Coronary artery (tissue), 2 donors: ENCODE measurements around the gene SP140.
"Not testable (repeated sequence)": the region's sequence is repeated elsewhere in the genome, so short reads cannot be mapped to it uniquely, and the experiment has no call there.

ENCODE experiments used
- DNase-seq: peaks from one replicate; pipeline ENCODE4 v3.0.0-alpha.2; 2017; ENCODE audit warnings: low spot score
- H3K27ac ChIP-seq, 2 donors: fragments of 200-600 bp; sonication (generic); one replicate each; pipeline ENCODE4 v1.5.1; 2016 to 2019
- H3K4me3 ChIP-seq: fragments of 200-600 bp; sonication (generic); 2 replicates; pipeline ENCODE4 v1.5.1; 2016; ENCODE audit warnings: mild to moderate bottlenecking, moderate library complexity
- TF ChIP-seq, protein P1 (sequence below): fragments of 200-600 bp; sonication (generic); IDR thresholded peaks from one replicate; pipeline ENCODE4 v1.5.1; 2019; ENCODE audit warnings: antibody characterized with exemption

Gene SP140

DNA sequence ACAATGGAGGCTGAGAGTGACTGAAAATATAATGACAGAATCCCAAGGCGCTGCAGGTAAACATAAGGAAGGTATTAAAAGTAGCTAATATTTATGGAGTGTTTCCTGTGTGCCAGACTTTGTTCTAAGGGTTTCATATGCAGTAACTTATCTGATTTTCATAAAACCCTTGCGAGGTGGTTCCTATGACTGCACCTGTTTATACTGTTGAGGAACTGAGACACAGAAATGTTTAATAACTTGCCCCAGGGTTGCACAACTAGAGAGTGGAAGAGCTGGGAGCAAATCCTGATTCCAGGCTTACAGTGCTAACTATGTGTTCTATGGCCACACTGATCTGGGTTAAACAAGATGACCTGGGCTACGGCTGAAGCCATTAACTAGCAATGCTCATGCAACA lies 8.1 kb upstream of the SP140 start:
- no peak for DNase-seq
- TF ChIP-seq, protein P1, sequence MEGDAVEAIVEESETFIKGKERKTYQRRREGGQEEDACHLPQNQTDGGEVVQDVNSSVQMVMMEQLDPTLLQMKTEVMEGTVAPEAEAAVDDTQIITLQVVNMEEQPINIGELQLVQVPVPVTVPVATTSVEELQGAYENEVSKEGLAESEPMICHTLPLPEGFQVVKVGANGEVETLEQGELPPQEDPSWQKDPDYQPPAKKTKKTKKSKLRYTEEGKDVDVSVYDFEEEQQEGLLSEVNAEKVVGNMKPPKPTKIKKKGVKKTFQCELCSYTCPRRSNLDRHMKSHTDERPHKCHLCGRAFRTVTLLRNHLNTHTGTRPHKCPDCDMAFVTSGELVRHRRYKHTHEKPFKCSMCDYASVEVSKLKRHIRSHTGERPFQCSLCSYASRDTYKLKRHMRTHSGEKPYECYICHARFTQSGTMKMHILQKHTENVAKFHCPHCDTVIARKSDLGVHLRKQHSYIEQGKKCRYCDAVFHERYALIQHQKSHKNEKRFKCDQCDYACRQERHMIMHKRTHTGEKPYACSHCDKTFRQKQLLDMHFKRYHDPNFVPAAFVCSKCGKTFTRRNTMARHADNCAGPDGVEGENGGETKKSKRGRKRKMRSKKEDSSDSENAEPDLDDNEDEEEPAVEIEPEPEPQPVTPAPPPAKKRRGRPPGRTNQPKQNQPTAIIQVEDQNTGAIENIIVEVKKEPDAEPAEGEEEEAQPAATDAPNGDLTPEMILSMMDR, result no peak
- Histone ChIP-seq H3K4me3 (no peak overlapping the region), H3K27ac (no peak overlapping the region)

GRCh38 chr2:230218421-230218820 lies 7.1 kb upstream of the SP140 start:
- H3K27ac ChIP-seq, result no peak overlapping the region
- no peak for DNase-seq
- H3K4me3 ChIP-seq, result peak overlapping the region; percentile 74
- TF ChIP-seq, protein P1, result no peak

DNA sequence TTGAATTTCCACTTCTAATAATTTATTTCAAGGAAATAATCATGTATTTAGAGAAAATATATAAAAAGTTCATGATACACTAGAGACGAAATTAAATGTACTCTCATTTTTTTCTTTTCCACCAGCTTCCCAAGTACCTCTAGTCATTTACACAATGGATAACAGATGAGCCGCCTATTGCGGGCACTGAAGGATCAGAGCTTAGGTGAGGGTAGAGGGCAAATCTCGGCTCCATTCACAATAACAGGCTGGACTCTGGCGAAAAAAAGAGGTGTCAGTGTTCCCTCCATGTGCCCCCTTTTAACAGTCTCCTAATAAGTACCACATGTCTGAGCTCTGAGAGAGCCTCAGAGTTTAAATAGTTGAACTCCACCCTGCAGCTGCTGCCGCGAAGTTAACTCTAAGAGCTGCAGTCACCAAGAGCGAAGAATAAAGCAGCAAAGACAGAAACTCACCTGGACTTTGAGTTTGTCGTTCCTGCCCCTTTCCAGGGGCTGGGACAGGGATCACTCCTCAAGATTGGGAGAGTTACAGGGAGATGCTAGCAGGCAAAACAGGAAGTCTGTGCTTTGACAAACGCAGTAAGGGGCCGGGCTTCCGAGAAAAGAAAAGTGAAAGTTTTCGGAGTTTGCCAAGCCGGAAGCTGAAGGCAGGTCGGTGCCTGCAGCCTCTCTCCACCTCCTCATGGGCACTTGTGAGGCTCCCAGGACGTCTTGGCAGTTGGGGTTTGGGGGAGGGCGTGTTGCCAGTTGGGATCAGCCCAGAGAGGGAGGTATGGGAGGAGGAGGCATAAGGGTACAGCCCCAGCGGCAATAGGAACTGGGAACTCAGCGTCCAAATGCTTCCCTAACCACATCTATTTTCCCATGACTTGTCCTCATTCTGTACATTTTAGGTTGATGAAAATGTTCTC lies 5.9 kb upstream of the SP140 start, which contains the start of gene SP110:
Gene SP110, minus strand, starts transcription at position 566 of the 913 bp plus-strand sequence. CDS start 3,057 bp downstream, outside the sequence.
- peak; percentile 85 for DNase-seq
- Histone ChIP-seq H3K27ac (peak within 1 kb of the TSS; percentile 62 to 81), H3K4me3 (peak within 1 kb of the TSS; percentile 74)
- TF ChIP-seq, protein P1, result no peak

DNA sequence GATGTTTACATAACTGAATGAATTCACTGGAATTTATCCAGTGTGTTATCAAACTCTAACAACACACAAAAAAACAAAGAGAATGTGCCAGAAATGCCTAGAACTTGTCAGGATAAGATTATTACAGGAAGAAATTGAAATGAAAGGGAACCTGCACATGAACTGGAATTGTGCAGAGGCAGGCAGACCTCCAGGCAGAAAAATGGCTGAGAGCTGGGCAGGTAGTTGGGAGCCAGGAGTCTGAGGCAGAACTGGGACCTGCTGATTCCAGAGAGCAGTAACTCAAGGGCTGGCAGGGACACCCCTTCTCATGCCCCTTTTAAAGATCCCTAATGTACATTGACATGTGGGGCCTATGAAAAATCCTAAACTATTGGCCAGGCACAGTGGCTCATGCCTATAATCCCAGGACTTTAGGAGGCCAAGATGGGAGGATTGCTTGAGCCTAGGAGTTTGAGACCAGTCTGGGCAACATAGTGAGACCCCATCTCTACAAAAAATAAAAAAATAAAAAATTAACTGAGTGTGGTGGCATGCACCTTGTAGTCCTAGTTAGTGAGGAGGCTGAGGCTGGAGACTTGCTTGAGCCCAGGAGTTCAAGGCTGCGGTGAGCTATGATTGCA lies 5.1 kb upstream of the SP140 start:
- TF ChIP-seq, protein P1, result no peak
- DNase-seq, result no peak

GRCh38 chr2:230221493-230221892 lies 4.0 kb upstream of the SP140 start:
- Histone ChIP-seq H3K4me3 (no peak overlapping the region), H3K27ac (no peak overlapping the region)
- TF ChIP-seq, protein P1, result no peak
- no peak for DNase-seq

More for the DNA sequence above, 5.1 kb upstream of the SP140 start:
- peak overlapping the region; percentile 62 to 81 for H3K27ac ChIP-seq
- peak overlapping the region; percentile 74 for H3K4me3 ChIP-seq

- H3K27ac ChIP-seq, H3K4me3 ChIP-seq, DNase-seq: not testable (repeated sequence)
These were observed 2.7 kb upstream of the SP140 start for GRCh38 chr2:230222829-230223228.

DNA sequence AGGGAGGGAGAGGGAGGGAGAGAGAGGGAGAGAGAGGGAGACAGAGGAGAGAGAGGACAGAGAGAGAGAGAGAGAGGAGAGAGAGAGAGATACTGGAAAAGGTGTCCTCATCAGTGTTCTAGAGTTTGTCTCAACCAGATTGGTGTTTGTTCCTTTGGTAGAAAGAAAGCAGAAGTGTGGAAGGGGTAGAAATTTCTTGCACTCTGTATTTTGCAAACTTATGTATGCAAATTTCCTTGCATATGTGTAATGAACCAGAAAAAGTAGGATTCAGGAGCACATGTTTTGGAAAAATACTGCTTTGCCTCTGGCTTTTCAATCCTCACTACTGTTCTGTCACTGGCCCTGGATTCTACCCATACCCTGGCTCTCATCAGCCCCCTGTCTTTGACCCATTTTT lies 1.1 kb upstream of the SP140 start:
- TF ChIP-seq, protein P1, result no peak
- no peak overlapping the region for H3K4me3 ChIP-seq
- H3K27ac ChIP-seq, result no peak overlapping the region
- no peak for DNase-seq
